ENCODE measurements around the gene ADRB2. TPM values are rescaled to one million over a fixed set of nuclear protein-coding genes. Genes with fewer than 3 reads are reported as not detected.

ADRB2 gene
- total RNA-seq, 1 experiment from 2014 or later = not detected

- Histone ChIP-seq H3K9me3 (no peaks in the 10 kb centered on the region), H3K4me1 (no peaks in the 10 kb centered on the region), H3K4me3 (ENCODE audit: low read depth, low read length) (no peak overlapping the region), H3K36me3 (ENCODE audit: control insufficient read depth, insufficient read depth, low read length) (no peaks in the 10 kb centered on the region), H3K27me3 (replicated peaks; ENCODE audit: control insufficient read depth, insufficient read depth, low read length) (peaks cover 1% of the 10 kb centered on the region; the same call in 1 of the 2 replicates)
- no peak for DNase-seq
- Mint-ChIP-seq H3K4me1 (ENCODE audit: low read depth, unreplicated experiment) (no peaks in the 10 kb centered on the region), H3K27ac (ENCODE audit: unreplicated experiment) (no peak overlapping the region), H3K27me3 (ENCODE audit: insufficient read depth, unreplicated experiment) (peaks cover 22% of the 10 kb centered on the region), H3K9me3 (ENCODE audit: unreplicated experiment) (no peaks in the 10 kb centered on the region), H3K36me3 (ENCODE audit: insufficient read depth, unreplicated experiment) (no peaks in the 10 kb centered on the region), H3K4me3 (ENCODE audit: unreplicated experiment) (no peak overlapping the region)
- intact Hi-C loops (cut with micrococcal nuclease; ENCODE audit: unreplicated experiment) = no loop called here
- CTCF ChIA-PET = no interaction called here
- BruUV-seq (replicated peaks) = no TSS peak
- TF ChIP-seq CTCF (IDR thresholded peaks at IDR 0.05; ENCODE audit: insufficient read depth in 1 of 2, low read depth in 1 of 2, low read length in 1 of 2, severe bottlenecking in 1 of 2, unreplicated experiment in 1 of 2) = no peak
- POLR2A ChIA-PET = no interaction called here
Measured at GRCh38 chr5:148841519-148841918, 15.1 kb downstream of the ADRB2 start.

GRCh38 chr5:148842161-148842560 lies 15.8 kb downstream of the ADRB2 start:
- no peak overlapping the region for H3K27ac Mint-ChIP-seq (ENCODE audit: unreplicated experiment)
- H3K36me3 ChIP-seq (ENCODE audit: control insufficient read depth, insufficient read depth, low read length) = no peaks in the 10 kb centered on the region
- no TSS peak for BruUV-seq (replicated peaks)
- H3K4me1 ChIP-seq = no peaks in the 10 kb centered on the region
- peaks cover 20% of the 10 kb centered on the region for H3K27me3 Mint-ChIP-seq (ENCODE audit: insufficient read depth, unreplicated experiment)
- H3K36me3 Mint-ChIP-seq (ENCODE audit: insufficient read depth, unreplicated experiment) = no peaks in the 10 kb centered on the region
- no peaks in the 10 kb centered on the region for H3K4me1 Mint-ChIP-seq (ENCODE audit: low read depth, unreplicated experiment)
- ChIA-PET CTCF (no interaction called here), POLR2A (no interaction called here)
- H3K27me3 ChIP-seq (replicated peaks; ENCODE audit: control insufficient read depth, insufficient read depth, low read length) = peaks cover 1% of the 10 kb centered on the region; the same call in 1 of the 2 replicates
- no peaks in the 10 kb centered on the region for H3K9me3 ChIP-seq
- TF ChIP-seq CTCF (IDR thresholded peaks at IDR 0.05; ENCODE audit: insufficient read depth in 1 of 2, low read depth in 1 of 2, low read length in 1 of 2, severe bottlenecking in 1 of 2, unreplicated experiment in 1 of 2) = no peak
- no peak overlapping the region for H3K4me3 ChIP-seq (ENCODE audit: low read depth, low read length)
- intact Hi-C loops (cut with micrococcal nuclease; ENCODE audit: unreplicated experiment) = no loop called here
- no peak overlapping the region for H3K4me3 Mint-ChIP-seq (ENCODE audit: unreplicated experiment)
- no peaks in the 10 kb centered on the region for H3K9me3 Mint-ChIP-seq (ENCODE audit: unreplicated experiment)
- DNase-seq = no peak

GRCh38 chr5:148843510-148844318 lies 17.3 kb downstream of the ADRB2 start:
- ChIA-PET CTCF (no interaction called here), POLR2A (no interaction called here)
- TF ChIP-seq CTCF (IDR thresholded peaks at IDR 0.05; ENCODE audit: insufficient read depth in 1 of 2, low read depth in 1 of 2, low read length in 1 of 2, severe bottlenecking in 1 of 2, unreplicated experiment in 1 of 2) = no peak
- Histone ChIP-seq H3K9me3 (no peaks in the 10 kb centered on the region), H3K36me3 (ENCODE audit: control insufficient read depth, insufficient read depth, low read length) (no peaks in the 10 kb centered on the region), H3K4me1 (no peaks in the 10 kb centered on the region), H3K27me3 (replicated peaks; ENCODE audit: control insufficient read depth, insufficient read depth, low read length) (peaks cover 1% of the 10 kb centered on the region; the same call in 1 of the 2 replicates), H3K4me3 (ENCODE audit: low read depth, low read length) (no peak overlapping the region)
- Mint-ChIP-seq H3K36me3 (ENCODE audit: insufficient read depth, unreplicated experiment) (no peaks in the 10 kb centered on the region), H3K9me3 (ENCODE audit: unreplicated experiment) (no peaks in the 10 kb centered on the region), H3K4me3 (ENCODE audit: unreplicated experiment) (no peak overlapping the region), H3K4me1 (ENCODE audit: low read depth, unreplicated experiment) (no peaks in the 10 kb centered on the region), H3K27ac (ENCODE audit: unreplicated experiment) (no peak overlapping the region), H3K27me3 (ENCODE audit: insufficient read depth, unreplicated experiment) (peaks cover 22% of the 10 kb centered on the region)
- no TSS peak for BruUV-seq (replicated peaks)
- DNase-seq = no peak
- intact Hi-C loops (cut with micrococcal nuclease; ENCODE audit: unreplicated experiment) = no loop called here
